GM18867 (cell line): Measurements from ENCODE around the gene CLDN10.
"Not testable (repeated sequence)": the region's sequence is repeated elsewhere in the genome, so short reads cannot be mapped to it uniquely, and the experiment has no call there.

Source experiments
- ATAC-seq: cut with Tn5 transposase; IDR thresholded peaks from one replicate; pipeline ENCODE4 v1.9.1; 2021; ENCODE audit warnings: mild to moderate bottlenecking, moderate library complexity; ENCODE audit not compliant: unreplicated experiment

Gene CLDN10

DNA sequence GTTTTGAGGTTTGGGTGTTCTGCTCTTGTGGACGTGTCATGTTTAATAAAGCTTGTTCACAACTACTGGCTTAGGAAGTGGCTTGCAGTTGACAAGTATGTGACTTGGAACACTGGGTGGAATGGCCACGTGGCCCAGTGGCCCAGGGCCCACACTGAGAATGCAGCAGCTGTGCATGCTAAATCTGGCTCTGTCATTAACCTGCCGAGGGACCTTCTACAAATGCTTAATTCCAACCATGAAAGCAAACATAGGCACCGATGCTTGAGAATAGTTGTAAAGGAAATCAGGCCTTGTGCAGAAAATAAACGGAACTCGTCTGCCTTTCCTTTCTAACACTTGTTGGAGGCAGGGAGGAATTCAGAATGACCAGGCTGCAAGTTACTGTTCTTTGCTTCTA, 11.6 kb upstream of the CLDN10 start:
- no peak for ATAC-seq

DNA sequence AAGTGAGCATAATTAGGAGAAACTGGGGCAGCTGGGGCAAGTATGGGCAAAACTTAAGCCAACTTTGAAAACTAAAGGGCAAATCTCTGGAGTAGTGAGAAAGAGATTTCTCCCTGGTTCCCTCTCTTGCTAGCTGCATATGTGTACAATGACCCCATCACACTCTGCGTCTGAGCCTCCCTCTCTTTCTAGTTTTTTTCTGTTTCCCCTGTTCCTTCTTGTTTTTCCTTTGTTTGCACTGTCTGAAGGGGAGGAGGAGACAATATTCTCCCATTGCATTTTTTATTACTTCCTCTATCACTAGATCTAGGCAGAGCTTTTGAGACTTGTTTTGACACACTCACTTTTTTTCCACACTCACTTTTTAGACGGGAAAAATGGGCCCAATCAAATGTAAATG, 11.2 kb upstream of the CLDN10 start:
- no peak for ATAC-seq

DNA sequence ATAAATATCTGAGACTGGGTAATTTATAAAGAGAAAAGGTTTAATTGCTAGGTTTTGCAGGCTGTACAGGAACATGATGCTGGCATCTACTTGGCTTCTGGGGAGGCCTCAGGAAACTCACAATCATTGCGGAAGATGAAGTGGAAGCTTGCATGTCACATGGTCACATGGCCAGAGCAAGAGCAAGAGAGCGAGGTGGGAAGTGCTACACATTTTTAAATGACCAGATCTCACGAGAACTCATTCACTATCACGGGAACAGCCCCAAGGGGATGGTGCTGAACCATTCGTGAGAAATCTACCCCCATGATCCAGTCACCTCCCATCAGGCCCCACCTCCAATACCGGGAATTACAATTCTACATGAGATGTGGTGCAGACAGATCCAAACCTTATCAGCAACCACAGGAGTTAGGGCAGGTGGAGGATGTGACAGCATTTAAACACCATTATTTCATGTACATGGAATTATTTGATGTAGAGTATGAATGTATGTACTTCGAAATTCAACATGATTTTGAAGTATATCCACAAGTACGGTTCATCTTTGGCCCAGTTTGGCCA, 10.5 kb upstream of the CLDN10 start:
- ATAC-seq: no peak

DNA sequence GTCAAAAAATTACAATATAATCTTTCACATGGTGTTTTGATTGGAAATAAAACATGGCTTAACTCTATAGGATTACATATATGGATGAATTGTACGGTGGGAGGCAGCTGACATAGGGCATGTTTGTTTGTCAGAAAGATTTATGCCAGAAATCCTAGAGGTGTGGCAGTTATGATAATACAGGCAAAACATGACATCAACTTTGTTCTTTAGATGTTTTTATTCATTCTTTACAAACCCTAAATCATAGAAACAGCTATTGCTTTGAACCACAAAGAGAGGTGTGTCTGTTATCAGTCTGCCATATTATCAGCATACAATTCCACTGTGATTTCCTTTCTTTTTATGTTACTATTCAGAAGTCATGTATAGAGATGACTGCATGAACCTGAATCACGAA, 8.2 kb upstream of the CLDN10 start:
- ATAC-seq: no peak

DNA sequence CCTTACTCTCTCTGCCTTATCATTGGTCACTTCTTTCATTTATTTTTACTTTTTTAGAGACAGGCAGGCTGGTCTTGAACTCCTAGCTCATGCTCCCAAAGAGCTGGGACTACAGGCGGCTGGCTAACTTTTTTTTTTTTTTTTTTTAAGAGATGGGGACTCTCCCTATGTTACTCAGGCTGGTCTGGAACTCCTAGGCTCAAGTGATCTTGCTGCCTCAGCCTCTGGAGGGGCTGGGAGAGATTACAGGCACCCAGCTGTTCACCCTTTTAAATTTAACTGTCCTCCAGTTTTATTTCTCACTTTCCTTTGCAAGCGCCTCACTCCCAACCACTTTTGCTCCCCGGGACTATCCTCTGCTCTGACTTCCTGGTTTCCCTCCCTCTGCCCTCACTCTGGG, 5.6 kb upstream of the CLDN10 start:
- no peak for ATAC-seq

DNA sequence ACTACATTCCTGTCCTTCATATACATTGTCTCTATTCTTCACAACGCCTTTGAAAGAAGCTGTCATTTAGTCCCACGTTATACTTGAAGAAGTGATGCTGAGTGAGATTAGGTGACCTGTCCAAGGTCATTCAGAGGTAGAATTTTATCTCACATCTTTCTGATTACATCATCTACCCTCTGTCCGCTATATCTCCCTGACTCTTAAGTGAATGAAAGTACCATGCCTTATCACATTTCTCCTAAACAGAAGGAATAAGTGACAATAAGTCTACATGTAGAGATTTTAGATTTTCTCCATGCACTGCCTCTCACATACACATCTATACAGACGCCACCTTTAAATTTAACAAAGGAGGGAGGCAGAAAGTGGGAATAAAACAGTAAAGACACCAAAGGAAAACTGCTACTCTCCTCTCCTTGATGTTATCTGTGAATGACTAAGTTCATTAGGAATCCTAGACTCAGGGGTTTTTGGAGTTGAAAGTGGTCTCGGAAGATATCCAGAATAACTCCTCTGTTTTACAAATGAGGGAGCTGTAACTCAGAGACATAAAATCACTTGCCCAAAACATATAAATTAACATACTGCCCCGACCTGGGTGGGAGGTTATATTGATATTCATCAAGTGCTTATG, 4.9 kb upstream of the CLDN10 start:
- ATAC-seq: no peak

DNA sequence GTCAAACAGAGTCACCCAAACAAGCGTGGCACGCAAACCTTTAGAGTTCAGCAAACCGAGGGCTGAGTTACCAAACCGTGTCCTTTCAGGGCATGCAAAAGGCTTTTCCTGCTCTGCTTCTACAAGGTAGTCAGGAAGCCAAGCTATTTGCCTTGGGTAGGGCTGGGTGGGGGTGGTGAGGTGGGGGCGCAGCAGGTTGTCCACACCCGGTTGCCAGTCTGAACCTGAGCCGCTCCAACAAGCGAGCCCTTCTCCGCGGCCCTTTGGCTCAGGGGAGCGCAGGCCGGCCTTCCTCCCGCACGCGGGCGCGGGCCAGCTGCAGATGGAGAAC, 347 bp upstream of the CLDN10 start:
- no peak for ATAC-seq

DNA sequence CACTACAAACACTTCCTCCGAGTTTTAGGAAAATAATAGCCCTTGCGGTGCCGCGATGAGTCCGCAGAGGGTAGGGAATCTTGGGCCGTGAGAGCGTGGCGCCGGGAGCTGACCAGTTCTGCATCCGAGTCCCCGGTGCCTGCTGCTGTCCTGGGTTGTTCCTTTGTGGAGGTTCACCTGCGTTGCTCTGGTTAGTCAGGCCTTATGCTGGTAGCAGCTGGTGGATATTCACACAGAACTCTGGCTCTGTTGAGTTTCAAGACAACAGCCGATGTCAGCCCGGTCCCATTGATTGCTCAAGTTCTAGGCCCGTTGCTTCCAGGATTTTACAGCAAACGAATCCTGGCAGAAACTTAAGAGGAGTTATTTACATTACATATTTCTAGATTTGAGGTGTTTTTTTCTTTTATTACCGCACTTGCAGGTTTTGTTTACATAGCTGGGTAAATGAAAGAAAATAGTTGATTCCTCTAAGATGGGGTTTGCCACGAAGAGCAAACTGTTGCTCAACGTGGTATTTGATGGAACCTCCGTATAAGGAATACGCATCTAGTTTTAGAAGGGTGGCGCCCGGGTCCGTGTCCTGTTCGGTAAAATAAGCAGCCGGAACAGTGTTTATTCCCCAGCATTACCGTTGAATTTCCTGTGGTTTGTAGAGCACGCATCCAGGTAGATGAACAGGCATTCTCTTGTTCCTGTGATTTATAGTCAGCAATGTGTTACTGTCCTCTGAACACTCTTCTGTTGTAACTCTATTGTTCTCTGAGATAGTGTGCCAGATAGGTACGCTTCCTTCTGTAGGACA, 1.3 kb downstream of the CLDN10 start:
- no peak for ATAC-seq

DNA sequence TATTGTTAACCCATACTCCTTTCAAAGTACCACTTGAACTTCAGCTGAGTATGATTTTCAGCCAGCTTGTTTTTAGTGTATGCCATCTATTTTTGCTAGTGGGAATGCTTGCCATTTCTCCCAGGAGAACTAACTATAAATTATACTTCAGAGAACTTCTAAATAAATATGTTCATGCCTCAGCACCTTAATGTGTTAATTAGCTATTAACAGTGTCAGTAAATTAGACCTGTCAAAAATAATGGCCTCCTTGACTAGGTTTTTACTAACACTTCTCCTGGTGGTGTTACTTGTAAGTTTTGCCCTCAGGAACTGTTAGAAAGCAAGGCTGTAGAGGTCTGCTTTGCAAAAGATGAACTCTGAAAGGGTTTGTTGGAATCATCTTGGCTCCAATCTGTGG, 4.5 kb downstream of the CLDN10 start:
- ATAC-seq: no peak

DNA sequence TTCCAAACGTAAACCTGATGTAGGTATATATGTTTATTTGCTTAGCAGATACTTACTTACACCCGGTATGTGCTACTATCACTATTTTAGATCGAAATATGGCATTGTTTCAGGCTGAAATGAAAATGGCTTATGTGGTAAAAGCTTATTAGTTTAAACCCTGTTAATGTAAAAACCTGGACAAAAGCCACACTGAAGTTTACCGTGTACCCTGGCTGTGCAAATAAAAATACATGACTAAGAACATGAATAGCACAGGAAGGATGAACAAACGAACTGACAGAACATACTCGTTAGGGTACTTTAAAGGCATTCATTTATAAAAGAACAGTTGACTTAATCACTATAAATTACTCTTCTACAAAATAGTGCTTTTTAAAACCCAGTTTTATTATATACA, 6.6 kb downstream of the CLDN10 start:
- peak; percentile 47 for ATAC-seq

DNA sequence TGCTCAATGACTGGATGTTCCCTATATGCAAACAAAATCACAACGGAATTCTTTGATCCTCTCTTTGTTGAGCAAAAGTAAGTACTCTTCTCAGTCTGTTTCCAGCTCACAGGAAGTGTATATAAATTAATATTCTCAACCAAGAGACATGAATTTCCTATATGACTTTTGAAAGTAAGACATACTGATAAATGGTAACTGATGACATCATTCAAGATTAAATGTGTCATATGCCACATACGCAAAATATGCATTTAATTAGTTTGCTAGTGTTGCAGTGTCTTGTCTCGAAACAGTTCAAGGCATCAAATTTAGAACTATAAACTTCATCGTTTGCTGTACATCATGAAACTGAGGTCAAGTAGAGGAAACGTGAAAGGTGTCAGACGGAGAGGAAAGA, 7.9 kb downstream of the CLDN10 start:
- no peak for ATAC-seq

DNA sequence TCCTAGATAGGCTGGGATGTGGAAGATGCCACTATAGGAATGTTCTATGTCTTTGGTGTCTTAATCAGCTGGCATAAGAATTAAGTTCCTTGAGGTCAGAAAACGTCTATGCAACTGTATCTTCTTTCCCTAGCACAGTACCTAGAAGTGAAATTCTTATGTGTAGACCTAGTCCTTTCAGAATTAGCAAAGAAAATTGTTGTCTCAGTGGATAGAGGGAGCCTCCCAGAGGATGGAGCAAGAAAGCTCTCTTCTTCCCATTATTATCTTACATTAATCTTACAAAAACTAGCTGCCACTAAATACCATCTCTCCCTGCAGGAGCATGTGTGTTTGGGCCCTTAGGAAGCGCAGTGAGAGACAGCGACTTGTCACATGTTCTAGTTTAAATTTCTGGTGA, 11.6 kb downstream of the CLDN10 start:
- ATAC-seq: no peak

DNA sequence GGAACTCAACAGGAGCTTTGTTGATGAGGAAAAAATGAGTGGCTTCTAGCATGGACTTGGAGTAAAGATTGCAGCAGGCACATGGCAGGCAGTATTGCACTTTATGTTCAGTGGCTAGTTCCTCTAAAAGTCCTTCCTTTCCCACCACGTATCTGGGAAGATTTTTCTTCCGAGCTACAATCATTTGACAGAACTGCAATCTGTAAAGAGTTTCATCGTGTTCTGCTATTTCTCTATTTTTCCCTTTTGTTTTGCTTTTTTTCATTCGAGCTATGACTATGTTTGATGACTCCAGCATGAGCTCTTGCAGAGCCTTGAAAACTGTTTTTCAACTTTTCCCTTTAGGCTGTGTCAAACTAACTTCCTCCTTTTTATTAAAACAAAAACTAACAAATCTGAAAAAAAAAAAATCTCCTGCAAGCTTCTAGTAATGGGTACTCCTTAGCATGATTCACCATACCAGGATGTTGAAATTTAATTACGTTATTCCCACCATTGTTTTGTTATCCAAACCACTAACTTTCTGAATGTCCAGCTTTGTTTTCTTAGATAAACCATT, 12.3 kb downstream of the CLDN10 start:
- ATAC-seq: no peak

DNA sequence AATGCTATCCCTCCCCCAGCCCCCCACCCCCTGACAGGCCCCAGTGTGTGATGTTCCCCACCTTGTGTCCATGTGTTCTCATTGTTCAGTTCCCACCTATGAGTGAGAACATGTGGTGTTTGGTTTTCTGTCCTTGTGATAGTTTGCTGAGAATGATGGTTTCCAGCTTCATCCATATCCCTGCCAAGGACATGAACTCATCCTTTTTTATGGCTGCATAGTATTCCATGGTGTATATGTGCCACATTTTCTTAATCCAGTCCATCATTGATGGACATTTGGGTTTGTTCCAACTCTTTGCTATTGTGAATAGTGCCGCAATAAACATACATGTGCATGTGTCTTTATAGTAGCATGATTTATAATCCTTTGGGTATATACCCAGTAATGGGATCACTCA, 13.2 kb downstream of the CLDN10 start:
- not testable (repeated sequence) for ATAC-seq

DNA sequence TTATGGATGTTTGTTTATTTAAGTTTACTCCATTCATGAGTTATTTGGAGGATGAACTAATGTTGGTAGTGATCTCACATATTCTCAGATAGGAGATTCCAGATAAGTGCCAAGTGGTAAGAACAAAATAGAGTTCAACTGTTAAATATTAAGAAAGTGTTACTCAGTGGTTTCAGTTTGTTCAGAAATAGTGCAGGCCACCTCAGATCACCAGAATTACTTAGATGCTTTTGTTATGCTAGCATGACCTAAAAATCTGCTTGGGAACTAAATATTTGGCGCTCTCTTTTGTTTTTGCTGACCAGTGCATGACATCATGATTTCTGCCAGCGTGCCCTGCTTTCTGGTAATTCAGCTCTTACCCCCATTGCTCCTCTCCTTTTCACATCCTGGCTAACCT, 15.6 kb downstream of the CLDN10 start:
- no peak for ATAC-seq

DNA sequence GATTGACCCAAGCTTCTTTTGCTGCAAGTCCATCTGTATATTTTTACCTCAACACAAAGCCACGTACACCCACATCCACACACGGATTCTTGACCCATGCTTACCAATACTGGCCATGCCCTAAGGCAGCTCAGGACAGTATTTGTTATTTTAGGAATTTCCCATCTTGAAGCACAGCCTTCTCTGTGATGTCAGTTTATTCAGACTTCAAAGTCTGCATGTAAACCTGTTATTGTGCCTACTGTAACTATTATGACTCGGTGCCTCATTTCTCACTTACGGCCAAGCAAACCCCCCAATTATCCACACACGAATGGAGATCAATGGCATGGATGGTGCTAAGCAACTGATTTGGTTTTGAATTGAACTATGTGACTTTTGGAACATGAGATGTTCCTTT, 17.5 kb downstream of the CLDN10 start:
- no peak for ATAC-seq

DNA sequence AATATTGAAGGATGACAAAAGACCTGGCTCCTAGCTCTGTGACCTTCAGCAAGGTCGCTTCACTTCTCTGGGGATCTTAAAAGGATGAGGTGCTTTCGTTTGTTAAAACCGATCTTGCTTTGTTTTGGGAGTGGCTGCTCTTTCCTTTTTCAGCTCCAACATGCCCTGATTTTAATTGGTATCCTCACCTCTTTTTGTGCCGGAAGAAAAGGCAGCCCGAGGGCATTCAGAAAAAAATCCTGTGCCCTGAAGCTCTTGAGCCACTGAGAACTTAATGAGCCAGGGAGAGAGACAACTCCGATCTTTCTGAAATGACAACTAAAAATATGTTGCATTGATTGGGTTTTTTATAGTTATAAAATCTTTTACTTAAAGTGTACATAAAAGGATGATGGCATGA, 19.4 kb downstream of the CLDN10 start:
- ATAC-seq: no peak

DNA sequence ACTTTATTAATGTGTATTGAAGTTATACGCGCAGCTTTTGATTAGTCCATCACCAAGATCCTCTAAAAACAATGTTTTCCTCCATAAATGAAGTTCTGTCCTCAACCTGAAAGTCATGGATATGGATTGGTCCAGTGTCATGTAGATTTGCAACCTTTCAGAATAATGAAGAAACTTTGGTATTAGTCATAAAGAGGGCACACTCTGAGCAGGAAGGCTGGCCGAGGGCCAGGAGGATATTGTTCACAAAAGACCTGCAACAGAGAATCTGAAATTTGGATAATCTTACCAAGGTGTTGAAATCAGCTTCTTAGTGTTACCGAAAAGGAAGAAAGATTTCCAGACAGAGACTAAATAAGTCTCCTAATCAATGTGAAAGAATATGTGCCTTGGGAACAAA, 20.7 kb downstream of the CLDN10 start:
- no peak for ATAC-seq

DNA sequence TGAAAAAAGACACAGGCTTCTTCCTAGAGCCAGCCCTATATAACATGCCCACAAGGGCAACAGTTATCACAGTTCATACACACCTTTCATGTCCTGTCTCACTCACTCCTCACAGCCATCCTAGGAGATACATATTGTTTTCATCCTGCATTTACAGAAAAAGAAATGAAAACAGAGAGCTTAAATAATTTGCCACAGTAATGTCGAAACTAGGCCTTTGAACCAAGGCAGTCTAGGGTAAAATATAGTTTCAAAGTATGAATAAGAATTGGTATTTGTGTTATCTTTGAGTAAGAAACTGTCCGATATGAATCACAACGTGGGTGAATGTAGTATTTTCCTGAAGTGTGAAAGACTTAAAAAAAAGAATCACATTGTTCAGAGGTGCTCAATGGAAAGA, 26.8 kb downstream of the CLDN10 start:
- ATAC-seq: peak; percentile 94

DNA sequence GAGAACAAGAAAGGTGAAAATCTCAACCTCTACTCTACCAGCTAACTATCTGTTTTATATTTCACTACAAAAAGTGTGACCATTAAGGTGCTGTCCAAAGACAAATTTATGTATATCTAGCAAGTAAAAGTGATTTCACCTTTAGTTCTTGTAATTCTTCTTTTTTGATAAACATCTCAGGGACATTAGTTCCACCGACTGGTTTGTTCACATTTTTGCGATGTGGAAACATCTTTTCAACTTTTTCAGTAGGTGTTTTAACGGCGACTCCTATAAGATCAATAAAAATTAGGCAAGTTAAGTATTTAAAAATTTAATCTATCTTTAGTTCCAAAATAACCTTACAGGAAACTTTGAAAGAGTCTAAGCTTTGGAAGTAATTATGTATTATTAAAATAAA, 33.3 kb downstream of the CLDN10 start:
- no peak for ATAC-seq

DNA sequence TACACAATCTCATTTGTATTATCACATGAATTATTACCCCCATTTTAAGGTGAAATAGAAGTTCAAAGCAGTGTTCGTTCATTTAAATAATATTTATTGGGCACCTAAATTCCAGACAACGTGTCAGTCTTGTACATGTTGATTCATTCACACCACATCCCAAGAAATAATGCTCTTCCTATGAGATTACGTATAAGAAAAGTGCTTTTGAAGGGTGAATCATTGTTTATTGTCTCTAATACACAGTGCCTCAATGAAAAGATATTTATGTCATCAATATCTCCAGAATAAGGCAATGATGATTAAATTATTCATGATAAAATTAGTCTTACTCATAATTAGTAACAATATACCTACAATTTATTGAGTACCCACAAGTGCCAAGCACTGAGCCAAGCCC, 35.6 kb downstream of the CLDN10 start:
- no peak for ATAC-seq

DNA sequence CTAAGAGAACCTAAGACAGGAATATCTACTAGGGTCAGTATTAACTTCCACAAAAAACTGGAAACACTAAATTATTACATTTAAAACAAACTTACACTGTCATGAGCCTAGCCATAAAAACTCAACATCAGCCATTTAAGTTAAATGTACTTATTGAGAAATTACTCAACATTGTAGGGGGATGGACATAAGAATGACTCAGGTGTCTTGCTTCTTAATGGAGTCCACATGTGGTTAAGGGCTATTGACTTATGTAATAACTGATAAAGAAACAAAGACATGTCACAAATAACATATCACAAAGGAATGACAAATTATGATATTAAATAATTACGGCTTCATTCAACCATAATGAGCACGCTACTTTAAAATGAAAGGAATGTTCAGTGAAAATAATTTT, 36.2 kb downstream of the CLDN10 start:
- no peak for ATAC-seq
